DOHH2 (cell line): ENCODE results near the gene LSM6.

ENCODE experiments used
- H3F3A ChIP-seq: fragments of 200-600 bp; sonication (generic), shearing (Covaris generic); 2 replicates; pipeline ENCODE4 v1.6.0; 2016; ENCODE audit warnings: antibody characterized with exemption, mild to moderate bottlenecking; ENCODE audit not compliant: control insufficient read depth, insufficient read depth
- H3K27ac ChIP-seq: fragments of 200-600 bp; sonication (generic); 2 replicates; pipeline ENCODE4 v1.5.1; 2014; ENCODE audit warnings: low read depth, mild to moderate bottlenecking, low read length, moderate library complexity
- H3K27me3 ChIP-seq: fragments of 200-600 bp; sonication (generic); 2 replicates; pipeline ENCODE4 v1.6.1; 2014; ENCODE audit warnings: mild to moderate bottlenecking, low read length, mixed read lengths; ENCODE audit not compliant: control insufficient read depth
- H3K36me3 ChIP-seq: fragments of 200-600 bp; sonication (generic); 2 replicates; pipeline ENCODE4 v1.6.1; 2014; ENCODE audit warnings: mild to moderate bottlenecking, low read length, moderate library complexity, mixed read lengths; ENCODE audit not compliant: control insufficient read depth
- H3K4me1 ChIP-seq: fragments of 200-600 bp; sonication (generic); 2 replicates; pipeline ENCODE4 v1.6.1; 2014; ENCODE audit warnings: mild to moderate bottlenecking, low read length, mixed read lengths; ENCODE audit not compliant: control insufficient read depth
- H3K4me2 ChIP-seq: fragments of 200-600 bp; sonication (generic); 2 replicates; pipeline ENCODE4 v1.6.0; 2014; ENCODE audit warnings: mild to moderate bottlenecking, low read length, moderate library complexity
- H3K4me3 ChIP-seq: fragments of 200-600 bp; sonication (generic); 2 replicates; pipeline ENCODE4 v1.5.1; 2014; ENCODE audit warnings: mild to moderate bottlenecking, low read length, mixed read lengths
- H3K79me2 ChIP-seq: fragments of 200-600 bp; sonication (generic); 2 replicates; pipeline ENCODE4 v1.6.1; 2014; ENCODE audit warnings: mild to moderate bottlenecking, low read length, mixed read lengths; ENCODE audit not compliant: control insufficient read depth
- H3K9me2 ChIP-seq: fragments of 200-600 bp; sonication (generic); replicated peaks from 2 replicates; pipeline ENCODE4 v1.6.1; 2014; ENCODE audit warnings: mild to moderate bottlenecking, low read length, mixed read lengths; ENCODE audit not compliant: control insufficient read depth
- H3K9me3 ChIP-seq: fragments of 200-600 bp; sonication (generic); 2 replicates; pipeline ENCODE4 v1.6.1; 2014; ENCODE audit warnings: antibody characterized with exemption, low read length, mixed read lengths; ENCODE audit not compliant: control insufficient read depth, insufficient read depth
- H4K20me1 ChIP-seq: fragments of 200-600 bp; sonication (generic); 2 replicates; pipeline ENCODE4 v1.6.0; 2014; ENCODE audit warnings: low read depth, mild to moderate bottlenecking, antibody characterized with exemption, low read length, moderate library complexity; ENCODE audit not compliant: control insufficient read depth, insufficient read depth
- CTCF ChIP-seq: fragments of 200-600 bp; sonication (generic); IDR thresholded peaks from one replicate; pipeline ENCODE4 v1.5.1; 2014; ENCODE audit warnings: antibody characterized with exemption, mild to moderate bottlenecking, low read depth, low read length; ENCODE audit not compliant: poor library complexity, severe bottlenecking
- EZH2phosphoT487 ChIP-seq: fragments of 200-600 bp; sonication (generic); IDR thresholded peaks from 2 replicates; pipeline ENCODE4 v1.6.1; 2017; ENCODE audit warnings: borderline replicate concordance, mild to moderate bottlenecking, antibody characterized with exemption, low read length, moderate library complexity, mixed read lengths

The LSM6 gene

GRCh38 chr4:146158036-146158745 lies 17.3 kb upstream of the LSM6 start:
- Histone ChIP-seq H3K9me3 (no peaks in the 10 kb centered on the region), H3F3A (no peaks in the 10 kb centered on the region), H3K4me1 (0 out of 2 replicates have a peak, but pooled peaks cover 4% of the 10 kb centered on the region), H3K4me3 (no peak overlapping the region), H3K36me3 (no peaks in the 10 kb centered on the region), H4K20me1 (no peaks in the 10 kb centered on the region), H3K9me2 (no peaks in the 10 kb centered on the region), H3K79me2 (no peaks in the 10 kb centered on the region), H3K27me3 (no peaks in the 10 kb centered on the region), H3K4me2 (no peak overlapping the region), H3K27ac (no peak overlapping the region)
- no peak for TF ChIP-seq CTCF
- no peak for TF ChIP-seq EZH2phosphoT487

GRCh38 chr4:146159384-146160058 lies 16.0 kb upstream of the LSM6 start:
- TF ChIP-seq CTCF (no peak), EZH2phosphoT487 (no peak)
- no peak overlapping the region for H3K4me2 ChIP-seq

GRCh38 chr4:146161243-146161642 lies 14.3 kb upstream of the LSM6 start:
- no peak overlapping the region for H3K4me2 ChIP-seq
- TF ChIP-seq EZH2phosphoT487 (no peak), CTCF (no peak)
- H3K9me2 ChIP-seq: no peaks in the 10 kb centered on the region
- H3K4me3 ChIP-seq: no peak overlapping the region
- no peaks in the 10 kb centered on the region for H4K20me1 ChIP-seq
- H3K9me3 ChIP-seq: no peaks in the 10 kb centered on the region
- no peaks in the 10 kb centered on the region for H3F3A ChIP-seq
- 0 out of 2 replicates have a peak, but pooled peaks cover 4% of the 10 kb centered on the region for H3K4me1 ChIP-seq
- no peak overlapping the region for H3K27ac ChIP-seq
- H3K27me3 ChIP-seq: no peaks in the 10 kb centered on the region
- no peaks in the 10 kb centered on the region for H3K36me3 ChIP-seq
- no peaks in the 10 kb centered on the region for H3K79me2 ChIP-seq

More at GRCh38 chr4:146159384-146160058, 16.0 kb upstream of the LSM6 start:
- H3K4me3 ChIP-seq: no peak overlapping the region
- H3K27me3 ChIP-seq: no peaks in the 10 kb centered on the region
- no peaks in the 10 kb centered on the region for H3K9me3 ChIP-seq
- H3K27ac ChIP-seq: no peak overlapping the region
- no peaks in the 10 kb centered on the region for H4K20me1 ChIP-seq
- H3K9me2 ChIP-seq: no peaks in the 10 kb centered on the region
- H3K36me3 ChIP-seq: no peaks in the 10 kb centered on the region
- no peaks in the 10 kb centered on the region for H3K79me2 ChIP-seq
- 0 out of 2 replicates have a peak, but pooled peaks cover 4% of the 10 kb centered on the region for H3K4me1 ChIP-seq
- H3F3A ChIP-seq: no peaks in the 10 kb centered on the region
